ENCODE data around the gene GLI2. TPM values are rescaled to one million over a fixed set of nuclear protein-coding genes. Genes with fewer than 3 reads are reported as not detected.

GLI2 gene
- total and polyA plus RNA-seq, 2 experiments from 2014 or later, result 53.6 to 57.0 TPM

GRCh38 chr2:120764492-120764891 is 28.8 kb downstream of the GLI2 start:
- Histone ChIP-seq H3K27me3 (ENCODE audit: insufficient read depth) (no peaks in the 10 kb centered on the region), H3K79me2 (replicated peaks; ENCODE audit: insufficient read depth) (peaks cover 100% of the 10 kb centered on the region), H3K27ac (ENCODE audit: low read depth) (no peak overlapping the region), H3K4me3 (no peak overlapping the region), H2AFZ (no peak overlapping the region), H4K20me1 (replicated peaks; ENCODE audit: insufficient read depth) (peaks cover 80% of the 10 kb centered on the region), H3K36me3 (ENCODE audit: insufficient read depth) (no peaks in the 10 kb centered on the region), H3F3A (replicated peaks; ENCODE audit: low read depth) (peaks cover 13% of the 10 kb centered on the region; the same call in 1 of the 2 replicates), H3K9me2 (ENCODE audit: insufficient read depth) (no peaks in the 10 kb centered on the region), H3K4me1 (ENCODE audit: insufficient read depth) (peaks cover 49% of the 10 kb centered on the region), H3K4me2 (peak overlapping the region; percentile 40; the same call in 1 of the 2 replicates)
- TF ChIP-seq EZH2 (IDR thresholded peaks at IDR 0.05; ENCODE audit: low read depth, unreplicated experiment) (no peak), ETS1 (IDR thresholded peaks at IDR 0.05) (no peak), EZH2phosphoT487 (IDR thresholded peaks at IDR 0.05; ENCODE audit: unreplicated experiment) (no peak), STAT1 (IDR thresholded peaks at IDR 0.05; ENCODE audit: unreplicated experiment) (no peak), ZNF331 (CRISPR knock-in tag; IDR thresholded peaks at IDR 0.05; ENCODE audit: low read depth) (no peak), REST (IDR thresholded peaks at IDR 0.05; ENCODE audit: unreplicated experiment) (no peak), CTCF (conservative IDR thresholded peaks at IDR 0.05; ENCODE audit: low read depth in 2 of 2) (no peak), NANOG (IDR thresholded peaks at IDR 0.05; ENCODE audit: borderline replicate concordance) (no peak), CREB1 (CRISPR knock-in tag; IDR thresholded peaks at IDR 0.05; ENCODE audit: low read depth) (no peak), ZNF462 (CRISPR knock-in tag; IDR thresholded peaks at IDR 0.05) (no peak), JUNB (IDR thresholded peaks at IDR 0.05; ENCODE audit: unreplicated experiment) (no peak), ZNF114 (CRISPR knock-in tag; IDR thresholded peaks at IDR 0.05) (no peak), POLR2AphosphoS5 (IDR thresholded peaks at IDR 0.05; ENCODE audit: low read depth) (no peak)
- Mint-ChIP-seq H3K27ac (peak overlapping the region; percentile 63; the same call in 1 of the 2 replicates), H3K36me3 (ENCODE audit: low read depth) (no peaks in the 10 kb centered on the region), H3K27me3 (ENCODE audit: insufficient read depth, low read depth, poor library complexity) (peaks cover 8% of the 10 kb centered on the region), H3K4me1 (peaks cover 80% of the 10 kb centered on the region), H3K9me3 (no peaks in the 10 kb centered on the region), H3K4me3 (no peak overlapping the region; the same call in 2 of the 3 replicates)
- ATAC-seq (no peak), DNase-seq (ENCODE audit: low spot score) (no peak)
